GM12878 (cell line): ENCODE measurements around the gene ATP5ME. TPM values are rescaled to one million over a fixed set of nuclear protein-coding genes. Genes with fewer than 3 reads are reported as not detected.

Experiments used
- ATAC-seq: fragments of 200-7000 bp; cut with Tn5 transposase; 3 replicates; pipeline ENCODE4 v1.9.1; 2020; ENCODE audit warnings: mild to moderate bottlenecking, moderate library complexity
- BruUV-seq: library from RNA; stranded (reverse); fragments of 400-500 nt; replicated peaks from 2 replicates; lab custom pipeline; 2021; lab: Mats Ljungman, UMichigan
- CTCF ChIA-PET: fragments of 300-600 bp; sonication (Branson Sonifier 250); formaldehyde crosslinking; extraction: SDS; loops from one replicate; lab custom pipeline; 2021; ENCODE audit warnings: inconsistent platforms; lab: Yijun Ruan, JAX
- POLR2A ChIA-PET: fragments of 350-600 bp; formaldehyde crosslinking; extraction: SDS; loops from one replicate; lab custom pipeline; 2021; ENCODE audit warnings: inconsistent platforms; lab: Charles Lee
- RAD21 ChIA-PET: fragments of 300-600 bp; sonication (Branson Sonifier 250); formaldehyde crosslinking; loops from one replicate; lab custom pipeline; 2023; ENCODE audit warnings: antibody characterized with exemption; ENCODE audit not compliant: unreplicated experiment; lab: Charles Lee
- SMC1A ChIA-PET: fragments of 300-600 bp; sonication (Branson Sonifier 250); formaldehyde crosslinking; loops from one replicate; lab custom pipeline; 2023; ENCODE audit not compliant: unreplicated experiment, uncharacterized antibody; lab: Charles Lee
- DNase-seq: peaks from one replicate; pipeline ENCODE4 v3.0.0-alpha.2; 2011; ENCODE audit warnings: low read depth, low spot score
- FAIRE-seq: peaks from 3 replicates; lab custom pipeline; 2011; peaks lifted over from hg19 to GRCh38; lab: Jason Lieb, UNC
- H2AFZ ChIP-seq: 2 replicates; pipeline ENCODE4 v1.6.0; 2011; ENCODE audit warnings: low read depth, low read length, control low read depth; ENCODE audit not compliant: control insufficient read depth
- H3K27ac ChIP-seq: 2 replicates; pipeline ENCODE4 v1.5.1; 2011; ENCODE audit warnings: control low read depth; ENCODE audit not compliant: control insufficient read depth, insufficient read depth
- H3K27me3 ChIP-seq, 2 experiments: replicated peaks in 1 of 2; 2 replicates each; pipeline versions ENCODE4 v1.6.0 to v1.6.1; 2011; ENCODE audit warnings: low read length in 1 of 2; ENCODE audit not compliant: control insufficient read depth in 2 of 2, insufficient read depth in 2 of 2
- H3K36me3 ChIP-seq, 2 experiments: 2 replicates each; pipeline ENCODE4 v1.5.1; 2011; ENCODE audit warnings: low read length in 1 of 2; ENCODE audit not compliant: control insufficient read depth in 2 of 2, insufficient read depth in 2 of 2
- H3K4me1 ChIP-seq: 2 replicates; pipeline ENCODE4 v1.6.1; 2011; ENCODE audit warnings: mild to moderate bottlenecking, low read length, moderate library complexity, mixed read lengths; ENCODE audit not compliant: control insufficient read depth, insufficient read depth
- H3K4me2 ChIP-seq: 2 replicates; pipeline ENCODE4 v1.6.0; 2011; ENCODE audit warnings: control low read depth; ENCODE audit not compliant: control insufficient read depth, insufficient read depth
- H3K4me3 ChIP-seq: fragments of 200-600 bp; sonication (generic); 2 replicates; pipeline ENCODE4 v1.5.1; 2016
- H3K79me2 ChIP-seq: 2 replicates; pipeline ENCODE4 v1.6.0; 2011; ENCODE audit warnings: low read length; ENCODE audit not compliant: control insufficient read depth, insufficient read depth
- H3K9ac ChIP-seq: 2 replicates; pipeline ENCODE4 v1.8.0; 2011; ENCODE audit warnings: low read length, control low read depth, mixed read lengths; ENCODE audit not compliant: control insufficient read depth, insufficient read depth
- H3K9me3 ChIP-seq: replicated peaks from 3 replicates; pipeline ENCODE4 v1.5.1; 2011; ENCODE audit warnings: mild to moderate bottlenecking, low read length; ENCODE audit not compliant: control insufficient read depth, insufficient read depth
- H4K20me1 ChIP-seq: 2 replicates; pipeline ENCODE4 v1.6.0; 2011; ENCODE audit not compliant: control insufficient read depth, insufficient read depth
- ASH2L ChIP-seq: fragments of 300-600, 200-600 bp; sonication (generic); IDR thresholded peaks from 2 replicates; pipeline ENCODE4 v1.6.1; 2017; ENCODE audit warnings: low read depth, mild to moderate bottlenecking, borderline replicate concordance
- ATF7 ChIP-seq: fragments of 450-650 bp; IDR thresholded peaks from 2 replicates; pipeline ENCODE4 v1.6.1; 2016; ENCODE audit warnings: low read depth, mild to moderate bottlenecking
- BRCA1 ChIP-seq: IDR thresholded peaks from 2 replicates; pipeline ENCODE4 v1.6.1; 2011; ENCODE audit warnings: low read depth, low read length, improper control_type of control experiment
- HDAC2 ChIP-seq: fragments of 200-600 bp; sonication (generic); IDR thresholded peaks from 2 replicates; pipeline ENCODE4 v1.6.1; 2017
- JUNB ChIP-seq: IDR thresholded peaks from 2 replicates; pipeline ENCODE4 v1.6.1; 2016; ENCODE audit warnings: antibody characterized with exemption, mild to moderate bottlenecking
- KAT2A ChIP-seq: conservative IDR thresholded peaks from 2 replicates; pipeline ENCODE4 v1.6.1; 2011; ENCODE audit warnings: low read depth, low read length; ENCODE audit not compliant: control insufficient read depth
- KDM1A ChIP-seq: fragments of 200-600 bp; sonication (generic); IDR thresholded peaks from 2 replicates; pipeline ENCODE4 v1.6.1; 2016; ENCODE audit warnings: borderline replicate concordance
- NFYB ChIP-seq: IDR thresholded peaks from 2 replicates; pipeline ENCODE4 v1.6.1; 2011; ENCODE audit warnings: low read depth, mild to moderate bottlenecking, low read length, improper control_type of control experiment, moderate library complexity; ENCODE audit not compliant: insufficient read depth
- NR2C2 ChIP-seq: IDR thresholded peaks from 2 replicates; pipeline ENCODE4 v1.6.1; 2011; ENCODE audit warnings: borderline replicate concordance, low read depth; ENCODE audit not compliant: control insufficient read depth, insufficient read length
- NR2F1 ChIP-seq: fragments of 450-650 bp; conservative IDR thresholded peaks from 2 replicates; pipeline ENCODE4 v1.6.1; 2017; ENCODE audit warnings: mild to moderate bottlenecking
- POLR2AphosphoS2 ChIP-seq: IDR thresholded peaks from 2 replicates; pipeline ENCODE4 v1.6.1; 2011; ENCODE audit warnings: low read depth, mild to moderate bottlenecking, low read length, improper control_type of control experiment, moderate library complexity
- POLR2AphosphoS5 ChIP-seq: IDR thresholded peaks from 2 replicates; pipeline ENCODE4 v1.6.1; 2011; ENCODE audit warnings: mild to moderate bottlenecking, low read length, inconsistent platforms
- RAD51 ChIP-seq: fragments of 450-650 bp; IDR thresholded peaks from 2 replicates; pipeline ENCODE4 v1.6.1; 2016; ENCODE audit warnings: moderate library complexity, mild to moderate bottlenecking, inconsistent platforms
- ZNF592 ChIP-seq: fragments of 450-650 bp; IDR thresholded peaks from 2 replicates; pipeline ENCODE4 v1.6.1; 2017; ENCODE audit warnings: mild to moderate bottlenecking, moderate library complexity
- WGBS: methylation state at CpG from one replicate; pipeline ENCODE4 v1.1.6; 2016; ENCODE audit warnings: low lambda C conversion rate; ENCODE audit not compliant: insufficient replicate concordance, insufficient coverage; ENCODE audit errors: missing lambda C conversion rate; 5-methylcytosine and 5-hydroxymethylcytosine counted together
- in situ Hi-C: fragments of 300-500 bp; cut with MboI; formaldehyde crosslinking; loops from 9 replicates; pipeline ENCODE4 v1.14.3; 2018; ENCODE audit warnings: mixed read lengths
- intact Hi-C: fragments of 100-400 bp; cut with micrococcal nuclease; formaldehyde crosslinking; loops from one replicate; pipeline ENCODE4 v1.14.2; 2022; ENCODE audit not compliant: unreplicated experiment
- polyA plus RNA-seq, 11 experiments: library from polyadenylated mRNA; depleted of rRNA in 4 of 11; unstranded in 6 of 11; stranded (reverse) in 5 of 11; fragments of >200 nt; fragmentation: Nextera tagmentation in 4 of 11; fragmentation: Illumina TruSeq in 1 of 11; extraction: Ambion mirVana in 4 of 11; extraction: Trizol in 1 of 11; gene quantifications; 1 replicate in 1 of 11; 2 replicates in 10 of 11; pipeline versions ENCODE4 v1.2.1 to v1.2.3, GENCODE V29; 2011 to 2016; ENCODE audit warnings: inconsistent platforms in 2 of 11, missing spikeins in 2 of 11, low read depth in 1 of 11
- total RNA-seq, 4 experiments: library from RNA; depleted of rRNA in 3 of 4; stranded (reverse); fragments of >200 nt in 3 of 4; fragmentation: Illumina TruSeq in 1 of 4; extraction: Trizol in 1 of 4; gene quantifications; 2 replicates each; pipeline versions ENCODE4 v1.2.1 to v1.2.3, GENCODE V29; 2013 to 2021
- TF ChIP-seq, protein P1 (sequence below): fragments of 450-650 bp; IDR thresholded peaks from 2 replicates; pipeline ENCODE4 v1.6.1; 2017; ENCODE audit warnings: borderline replicate concordance
- TF ChIP-seq, protein P2 (sequence below): fragments of 450-650 bp; IDR thresholded peaks from 2 replicates; pipeline ENCODE4 v1.6.1; 2018; ENCODE audit warnings: mild to moderate bottlenecking, low read depth, moderate library complexity; ENCODE audit not compliant: partially characterized antibody

Gene ATP5ME
- total and polyA plus RNA-seq, 10 of the 15 experiments (the other 5 are each of a cell fraction or from before 2014, with no cell fraction given) = 279 to 2,374 (median 509) TPM

DNA sequence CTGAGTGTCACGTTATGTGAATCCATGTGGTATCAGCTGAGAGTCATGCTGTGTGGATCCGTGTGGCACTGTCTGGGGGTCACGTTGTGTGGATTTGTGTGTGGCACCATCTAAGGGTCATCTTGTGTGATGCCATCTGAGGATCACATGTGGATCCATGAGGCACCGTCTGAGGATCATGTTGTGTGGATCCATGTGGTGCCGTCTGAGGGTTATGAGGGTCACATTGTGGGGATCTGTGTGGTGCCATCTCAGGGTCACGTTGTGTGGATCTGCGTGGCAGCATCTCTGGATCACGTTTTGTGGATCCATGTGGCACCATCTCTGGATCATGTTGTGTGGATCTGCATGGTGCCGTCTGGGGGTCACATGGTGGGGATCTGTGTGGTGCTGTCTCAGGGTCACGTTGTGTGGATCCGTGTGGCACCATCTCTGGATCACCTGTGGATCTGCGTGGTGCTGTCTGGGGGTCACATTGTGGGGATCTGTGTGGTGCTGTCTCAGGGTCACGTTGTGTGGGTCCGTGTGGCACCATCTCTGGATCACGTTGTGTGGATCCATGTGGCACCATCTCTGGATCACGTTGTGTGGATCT is 41.8 kb downstream of the ATP5ME start:
- H3K79me2 ChIP-seq = no peaks in the 10 kb centered on the region
- intact Hi-C loops = no loop called here
- ChIA-PET RAD21 (no interaction called here), POLR2A (no interaction called here), CTCF (no interaction called here), SMC1A (no interaction called here)
- no peak overlapping the region for H3K27ac ChIP-seq
- no peaks in the 10 kb centered on the region for H3K4me1 ChIP-seq
- WGBS = 37% methylated on average over 16 of the region's 16 CpGs
- FAIRE-seq (no peak), ATAC-seq (no peak), DNase-seq (no peak)
- H3K9ac ChIP-seq = no peak overlapping the region
- H2AFZ ChIP-seq = no peak overlapping the region
- H3K4me3 ChIP-seq = no peak overlapping the region
- H3K27me3 ChIP-seq = no peaks in the 10 kb centered on the region
- in situ Hi-C loops = no loop called here
- BruUV-seq = no TSS peak
- H3K4me2 ChIP-seq = no peak overlapping the region
- peaks cover 3% of the 10 kb centered on the region; the same call in 2 of the 3 replicates for H3K9me3 ChIP-seq
- no peaks in the 10 kb centered on the region for H3K36me3 ChIP-seq
- H4K20me1 ChIP-seq = no peaks in the 10 kb centered on the region
- TF ChIP-seq ATF7 (no peak), JUNB (no peak), BRCA1 (no peak), RAD51 (no peak), NR2C2 (no peak), NFYB (no peak), ASH2L (no peak), NR2F1 (no peak), KDM1A (no peak), HDAC2 (no peak), POLR2AphosphoS5 (no peak), KAT2A (no peak), POLR2AphosphoS2 (no peak), ZNF592 (no peak)
- TF ChIP-seq, protein P1, sequence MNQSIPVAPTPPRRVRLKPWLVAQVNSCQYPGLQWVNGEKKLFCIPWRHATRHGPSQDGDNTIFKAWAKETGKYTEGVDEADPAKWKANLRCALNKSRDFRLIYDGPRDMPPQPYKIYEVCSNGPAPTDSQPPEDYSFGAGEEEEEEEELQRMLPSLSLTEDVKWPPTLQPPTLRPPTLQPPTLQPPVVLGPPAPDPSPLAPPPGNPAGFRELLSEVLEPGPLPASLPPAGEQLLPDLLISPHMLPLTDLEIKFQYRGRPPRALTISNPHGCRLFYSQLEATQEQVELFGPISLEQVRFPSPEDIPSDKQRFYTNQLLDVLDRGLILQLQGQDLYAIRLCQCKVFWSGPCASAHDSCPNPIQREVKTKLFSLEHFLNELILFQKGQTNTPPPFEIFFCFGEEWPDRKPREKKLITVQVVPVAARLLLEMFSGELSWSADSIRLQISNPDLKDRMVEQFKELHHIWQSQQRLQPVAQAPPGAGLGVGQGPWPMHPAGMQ = no peak
- TF ChIP-seq, protein P2, sequence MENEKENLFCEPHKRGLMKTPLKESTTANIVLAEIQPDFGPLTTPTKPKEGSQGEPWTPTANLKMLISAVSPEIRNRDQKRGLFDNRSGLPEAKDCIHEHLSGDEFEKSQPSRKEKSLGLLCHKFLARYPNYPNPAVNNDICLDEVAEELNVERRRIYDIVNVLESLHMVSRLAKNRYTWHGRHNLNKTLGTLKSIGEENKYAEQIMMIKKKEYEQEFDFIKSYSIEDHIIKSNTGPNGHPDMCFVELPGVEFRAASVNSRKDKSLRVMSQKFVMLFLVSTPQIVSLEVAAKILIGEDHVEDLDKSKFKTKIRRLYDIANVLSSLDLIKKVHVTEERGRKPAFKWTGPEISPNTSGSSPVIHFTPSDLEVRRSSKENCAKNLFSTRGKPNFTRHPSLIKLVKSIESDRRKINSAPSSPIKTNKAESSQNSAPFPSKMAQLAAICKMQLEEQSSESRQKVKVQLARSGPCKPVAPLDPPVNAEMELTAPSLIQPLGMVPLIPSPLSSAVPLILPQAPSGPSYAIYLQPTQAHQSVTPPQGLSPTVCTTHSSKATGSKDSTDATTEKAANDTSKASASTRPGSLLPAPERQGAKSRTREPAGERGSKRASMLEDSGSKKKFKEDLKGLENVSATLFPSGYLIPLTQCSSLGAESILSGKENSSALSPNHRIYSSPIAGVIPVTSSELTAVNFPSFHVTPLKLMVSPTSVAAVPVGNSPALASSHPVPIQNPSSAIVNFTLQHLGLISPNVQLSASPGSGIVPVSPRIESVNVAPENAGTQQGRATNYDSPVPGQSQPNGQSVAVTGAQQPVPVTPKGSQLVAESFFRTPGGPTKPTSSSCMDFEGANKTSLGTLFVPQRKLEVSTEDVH = no peak
